ENCODE data around the gene LASP1. TPM values are rescaled to one million over a fixed set of nuclear protein-coding genes. Genes with fewer than 3 reads are reported as not detected.

LASP1 gene
- 84.0 TPM for total RNA-seq

GRCh38 chr17:38869526-38870258, at the start of gene LASP1:
TSS of gene LASP1 (plus strand) at chr17:38870058. CDS start at chr17:38870190, 132 bp downstream.

GRCh38 chr17:38824899-38825761, 44.7 kb upstream of the LASP1 start, which contains the start of gene CWC25:
TSS of gene CWC25 (minus strand) at chr17:38825321. CDS start at chr17:38825183, 138 bp downstream.

GRCh38 chr17:38853292-38854219, 16.3 kb upstream of the LASP1 start, which contains the start of gene RPL23:
TSS of gene RPL23 (minus strand) at chr17:38853721. CDS start at chr17:38853710, 11 bp downstream.

GRCh38 chr17:38925263-38925995, 55.6 kb downstream of the LASP1 start, which contains the start of gene LASP1NB:
TSS of gene LASP1NB (plus strand) at chr17:38925614.

GRCh38 chr17:38967290-38967738, 97.5 kb downstream of the LASP1 start, which contains the start of gene FBXO47:
TSS of gene FBXO47 (minus strand) at chr17:38967403. CDS start at chr17:38963025, 4,378 bp downstream.

Small RNA genes lying within 50 kb of the gene (small RNA-seq; reads per million reads assigned to genes)
- gene MIR4727 (ENCODE audit: low replicate concordance) = not detected
- gene MIR6779 (ENCODE audit: low replicate concordance) = not detected
- gene SNORA21 (ENCODE audit: low replicate concordance) = not detected
- gene SNORA21B (ENCODE audit: low replicate concordance) = not detected

Other genes starting within 250 kb of the LASP1 start
- 0.70 TPM for gene EPOP, start 195.1 kb upstream of the LASP1 start, total RNA-seq
- 64.3 TPM for gene MLLT6, start 164.8 kb upstream of the LASP1 start, total RNA-seq
- 7.1 TPM for gene CISD3, start 139.7 kb upstream of the LASP1 start, total RNA-seq
- gene PCGF2, start 121.7 kb upstream of the LASP1 start, total RNA-seq = 19.3 TPM
- gene PSMB3, start 117.3 kb upstream of the LASP1 start, total RNA-seq = 125 TPM
- gene PIP4K2B, start 70.5 kb upstream of the LASP1 start, total RNA-seq = 73.7 TPM
- gene CWC25, start 44.7 kb upstream of the LASP1 start, total RNA-seq = 14.2 TPM
- 1,357 TPM for gene RPL23, start 16.3 kb upstream of the LASP1 start, total RNA-seq
- not detected for gene FBXO47, start 97.3 kb downstream of the LASP1 start, total RNA-seq

Measured in metanephros (tissue), 2 donors.